Astrocyte (in vitro differentiated cells and primary cell): ENCODE measurements around the gene ODF2.

Source experiments
- CTCF ChIP-seq: IDR thresholded peaks from 2 replicates; pipeline ENCODE4 v1.5.1; 2011; ENCODE audit warnings: low read depth, mild to moderate bottlenecking, inconsistent platforms, low read length, moderate library complexity; ENCODE audit not compliant: insufficient read depth
- EZH2 ChIP-seq: IDR thresholded peaks from 2 replicates; pipeline ENCODE4 v1.6.1; 2012; ENCODE audit warnings: mild to moderate bottlenecking, low read length, inconsistent platforms; ENCODE audit not compliant: insufficient read depth

- no peak for TF ChIP-seq CTCF
- no peak for TF ChIP-seq EZH2
These were observed 85.0 kb downstream of the ODF2 start for GRCh38 chr9:128540634-128541360.
